Stomach (tissue), 9 donors: ENCODE data around the gene NREP. TPM values are rescaled to one million over a fixed set of nuclear protein-coding genes. Genes with fewer than 3 reads are reported as not detected.
A peak's percentile ranks its signal among the peaks of the same experiment; 100 is the strongest.

Experiments
- DNase-seq, 2 donors: peaks; one replicate each; pipeline versions ENCODE4 v3.0.0 to v3.0.0-alpha.2; 2013 to 2019
- H3K27ac ChIP-seq, 5 donors: fragments of 200-600 bp in 4 of 5; sonication (generic) in 4 of 5; one replicate each; pipeline ENCODE4 v1.5.1; 2013 to 2019; ENCODE audit warnings: mild to moderate bottlenecking in 1 of 5, moderate library complexity in 1 of 5
- H3K27me3 ChIP-seq, 3 donors: fragments of 200-600 bp; sonication (generic); one replicate each; pipeline ENCODE4 v1.5.1; 2017 to 2019; ENCODE audit warnings: mixed run types in 1 of 3
- H3K36me3 ChIP-seq, 4 donors: fragments of 200-600 bp; sonication (generic); 1 replicate in 3 of 4; 2 replicates in 1 of 4; pipeline ENCODE4 v1.5.1; 2016 to 2019
- H3K4me1 ChIP-seq, 4 donors: fragments of 200-600 bp; sonication (generic); one replicate each; pipeline ENCODE4 v1.5.1; 2016 to 2019
- H3K4me3 ChIP-seq, 4 donors: fragments of 200-600 bp; sonication (generic) in 3 of 4; one replicate each; pipeline ENCODE4 v1.5.1; 2016 to 2019; ENCODE audit warnings: mild to moderate bottlenecking in 1 of 4
- H3K9me3 ChIP-seq, 4 donors: fragments of 200-600 bp; sonication (generic); one replicate each; pipeline ENCODE4 v1.5.1; 2016 to 2019
- CTCF ChIP-seq, 7 experiments: fragments of 450-650 bp in 4 of 7; fragments of 200-600 bp in 3 of 7; sonication (generic) in 3 of 7; IDR thresholded peaks; one replicate each; pipeline ENCODE4 v1.5.1; 2016 to 2019; ENCODE audit warnings: antibody characterized with exemption in 7 of 7, control low read depth in 2 of 7, mild to moderate bottlenecking in 1 of 7
- EP300 ChIP-seq: sonication (generic); formaldehyde crosslinking; IDR thresholded peaks from one replicate; pipeline ENCODE4 v1.6.1; 2017; ENCODE audit warnings: antibody characterized with exemption
- POLR2A ChIP-seq, 4 donors: fragments of 450-650 bp; IDR thresholded peaks; one replicate each; pipeline ENCODE4 v1.6.1; 2016; ENCODE audit warnings: antibody characterized with exemption in 4 of 4, control low read depth in 2 of 4, mild to moderate bottlenecking in 1 of 4, moderate library complexity in 1 of 4
- POLR2AphosphoS5 ChIP-seq, 3 donors: sonication (generic); formaldehyde crosslinking; IDR thresholded peaks; one replicate each; pipeline ENCODE4 v1.6.1; 2016; ENCODE audit warnings: antibody characterized with exemption in 3 of 3
- WGBS, 5 donors: extraction: QIAGEN DNeasy Blood & Tissue Kit in 3 of 5; methylation state at CpG; one replicate each; pipeline versions ENCODE4 v1.1.5 to v1.1.7; 2013 to 2018; 5-methylcytosine and 5-hydroxymethylcytosine counted together
- intact Hi-C: fragments of 100-400 bp; cut with DNase I; formaldehyde crosslinking; loops from one replicate; pipeline ENCODE4 v1.15.1; 2023; ENCODE audit warnings: low total_unique reads
- polyA plus RNA-seq, 3 donors: library from polyadenylated mRNA; stranded (reverse); fragments of 200-250 nt; gene quantifications; one replicate each; pipeline ENCODE4 v1.2.3, GENCODE V29; 2013
- total RNA-seq, 5 donors: library from RNA; depleted of rRNA; stranded (reverse); fragments of >200 nt; gene quantifications; one replicate each; pipeline versions ENCODE4 v1.1.0 to v1.2.3, GENCODE V29; 2014 to 2016
- donor health status: healthy with polysubstance abuse.
- donor health status: Bipolar disorder and iron deficiency.
- donor health status: healthy.

NREP gene
- total and polyA plus RNA-seq, 8 donors, result 0.58 to 155 (median 10.3) TPM

- DNase-seq, result no peak
- TF ChIP-seq POLR2A (IDR thresholded peaks at IDR 0.05) (no peak), CTCF (IDR thresholded peaks at IDR 0.05) (no peak), POLR2AphosphoS5 (IDR thresholded peaks at IDR 0.05) (no peak), EP300 (no peak)
- Histone ChIP-seq H3K4me1 (no peaks in the 10 kb centered on the region), H3K27me3 (no peaks in the 10 kb centered on the region), H3K36me3 (no peaks in the 10 kb centered on the region), H3K27ac (no peak overlapping the region), H3K9me3 (no peaks in the 10 kb centered on the region), H3K4me3 (no peak overlapping the region)
- intact Hi-C loops, result no loop called here
- 82 to 91% (median 88%) methylated on average over 3 of the region's 3 CpGs for WGBS, 5 donors
These were observed 65.5 kb downstream of the NREP start for GRCh38 chr5:111691508-111691907.

- WGBS, 5 donors, result 78 to 100% (median 85%) methylated on average over 1 of the region's 1 CpG
- H3K27ac ChIP-seq, result no peak overlapping the region
- no peak overlapping the region for H3K4me3 ChIP-seq
- intact Hi-C loops, result no loop called here
- H3K4me1 ChIP-seq, result no peaks in the 10 kb centered on the region
- DNase-seq, result no peak
- no peaks in the 10 kb centered on the region for H3K9me3 ChIP-seq
- H3K27me3 ChIP-seq, result no peaks in the 10 kb centered on the region
- H3K36me3 ChIP-seq, result no peaks in the 10 kb centered on the region
- TF ChIP-seq EP300 (no peak), POLR2AphosphoS5 (IDR thresholded peaks at IDR 0.05) (no peak), POLR2A (IDR thresholded peaks at IDR 0.05) (no peak), CTCF (IDR thresholded peaks at IDR 0.05) (no peak)
These were observed 67.5 kb downstream of the NREP start for GRCh38 chr5:111689357-111689935.

GRCh38 chr5:111685969-111686368 lies 71.0 kb downstream of the NREP start:
- intact Hi-C loops, result no loop called here
- no peak overlapping the region for H3K27ac ChIP-seq
- H3K9me3 ChIP-seq, result no peaks in the 10 kb centered on the region
- no peak for DNase-seq
- no peak overlapping the region for H3K4me3 ChIP-seq
- TF ChIP-seq POLR2A (IDR thresholded peaks at IDR 0.05), result no peak
- H3K27me3 ChIP-seq, result no peaks in the 10 kb centered on the region
- H3K4me1 ChIP-seq, result peaks cover 8 to 9% (median 8%) of the 10 kb centered on the region in 4 donors
- 95 to 100% (median 96%) methylated on average over 3 of the region's 3 CpGs for WGBS, 5 donors
- H3K36me3 ChIP-seq, result no peaks in the 10 kb centered on the region

GRCh38 chr5:111682641-111683040 lies 74.4 kb downstream of the NREP start:
- no peaks in the 10 kb centered on the region for H3K27me3 ChIP-seq
- H3K27ac ChIP-seq, result no peak overlapping the region
- no peaks in the 10 kb centered on the region for H3K36me3 ChIP-seq
- intact Hi-C loops, result no loop called here
- TF ChIP-seq CTCF (IDR thresholded peaks at IDR 0.05) (no peak), POLR2AphosphoS5 (IDR thresholded peaks at IDR 0.05) (no peak)
- no peak for DNase-seq
- H3K4me1 ChIP-seq, result peaks cover 13 to 17% (median 16%) of the 10 kb centered on the region in 4 donors
- H3K9me3 ChIP-seq, result no peaks in the 10 kb centered on the region
- WGBS, 5 donors, result 88 to 90% (median 90%) methylated on average over 6 of the region's 6 CpGs
- H3K4me3 ChIP-seq, result no peak overlapping the region

GRCh38 chr5:111682121-111682520 lies 74.9 kb downstream of the NREP start:
- TF ChIP-seq CTCF (IDR thresholded peaks at IDR 0.05), result no peak
- TF ChIP-seq EP300, result no peak
- intact Hi-C loops, result no loop called here
- no peak for DNase-seq
- Histone ChIP-seq H3K4me3 (no peak overlapping the region), H3K36me3 (no peaks in the 10 kb centered on the region), H3K4me1 (peaks cover 13 to 17% (median 16%) of the 10 kb centered on the region in 4 donors), H3K27ac (peak overlapping the region in 2 of 5 donors; percentile 69 to 78), H3K9me3 (no peaks in the 10 kb centered on the region), H3K27me3 (no peaks in the 10 kb centered on the region)
- WGBS, 5 donors, result 73 to 78% (median 76%) methylated on average over 6 of the region's 6 CpGs
